Measurements from ENCODE around the gene RASGEF1B. TPM values are rescaled to one million over a fixed set of nuclear protein-coding genes. Genes with fewer than 3 reads are reported as not detected.
"Not testable (repeated sequence)": the region's sequence is repeated elsewhere in the genome, so short reads cannot be mapped to it uniquely, and the experiment has no call there.

The RASGEF1B gene
- total RNA-seq, 4 donors from 2014 or later: 4.0 to 14.7 (median 9.4) TPM

GRCh38 chr4:81482326-81482725, 10.6 kb upstream of the RASGEF1B start:
- ATAC-seq: no peak

GRCh38 chr4:81481151-81481550, 9.4 kb upstream of the RASGEF1B start:
- no peak for TF ChIP-seq CTCF (IDR thresholded peaks at IDR 0.05)
- TF ChIP-seq POLR2A (IDR thresholded peaks at IDR 0.05): no peak
- TF ChIP-seq EP300 (IDR thresholded peaks at IDR 0.05): no peak
- no peaks in the 10 kb centered on the region for H3K36me3 ChIP-seq
- no peak overlapping the region for H3K4me3 ChIP-seq
- H3K4me1 ChIP-seq: no peaks in the 10 kb centered on the region
- no peaks in the 10 kb centered on the region for H3K27me3 ChIP-seq
- WGBS, 2 donors (ENCODE audit: low coverage in 1 of 2): 88 to 92% methylated on average over 3 of the region's 3 CpGs
- no peak overlapping the region for H3K27ac ChIP-seq
- no peak for ATAC-seq
- no peaks in the 10 kb centered on the region for H3K9me3 ChIP-seq

More at GRCh38 chr4:81482326-81482725, 10.6 kb upstream of the RASGEF1B start:
- TF ChIP-seq POLR2AphosphoS5 (IDR thresholded peaks at IDR 0.05): no peak
- TF ChIP-seq EP300 (IDR thresholded peaks at IDR 0.05): no peak
- no peak for TF ChIP-seq POLR2A (IDR thresholded peaks at IDR 0.05)
- TF ChIP-seq CTCF (IDR thresholded peaks at IDR 0.05): no peak
- Histone ChIP-seq H3K4me3 (no peak overlapping the region), H3K27ac (no peak overlapping the region), H3K27me3 (no peaks in the 10 kb centered on the region), H3K36me3 (no peaks in the 10 kb centered on the region), H3K9me3 (no peaks in the 10 kb centered on the region), H3K4me1 (no peaks in the 10 kb centered on the region)
- 62 to 92% methylated on average over 3 of the region's 3 CpGs for WGBS, 2 donors (ENCODE audit: low coverage in 1 of 2)

GRCh38 chr4:81479573-81479972, 7.9 kb upstream of the RASGEF1B start:
- H3K4me1 ChIP-seq, H3K36me3 ChIP-seq, ATAC-seq, H3K27ac ChIP-seq, H3K9me3 ChIP-seq, H3K27me3 ChIP-seq, H3K4me3 ChIP-seq: not testable (repeated sequence)
- WGBS, 2 donors (ENCODE audit: low coverage in 1 of 2): 45 to 71% methylated on average over 2 of the region's 2 CpGs

GRCh38 chr4:81473331-81474265, 1.9 kb upstream of the RASGEF1B start:
- WGBS, 2 donors (ENCODE audit: low coverage in 1 of 2): 83% methylated on average over 5 of the region's 19 CpGs; no CpG with 5 or more reads in 1 of the 2 donors
- H3K4me1 ChIP-seq: peaks cover 0 to 47% (median 3%) of the 10 kb centered on the region in 3 donors
- H3K9me3 ChIP-seq, H3K36me3 ChIP-seq, H3K27me3 ChIP-seq, ATAC-seq, H3K4me3 ChIP-seq: not testable (repeated sequence)
- peak overlapping the region in 2 of 4 donors; percentile 17 to 88 for H3K27ac ChIP-seq
- peak; percentile 21 for TF ChIP-seq POLR2AphosphoS5 (IDR thresholded peaks at IDR 0.05)

- TF ChIP-seq EP300 (IDR thresholded peaks at IDR 0.05) (no peak), POLR2A (IDR thresholded peaks at IDR 0.05) (no peak), POLR2AphosphoS5 (IDR thresholded peaks at IDR 0.05) (no peak), CTCF (IDR thresholded peaks at IDR 0.05) (peak in 1 of 4 experiments; percentile 47)
- Histone ChIP-seq H3K4me3 (peak overlapping the region; percentile 64 to 87), H3K27me3 (no peaks in the 10 kb centered on the region), H3K36me3 (no peaks in the 10 kb centered on the region), H3K9me3 (no peaks in the 10 kb centered on the region), H3K27ac (peak overlapping the region; percentile 2 to 90 (median 86)), H3K4me1 (peaks cover 0 to 47% (median 3%) of the 10 kb centered on the region in 3 donors)
- WGBS, 2 donors (ENCODE audit: low coverage in 1 of 2): 17 to 42% methylated on average over 6 to 9 of the region's 9 CpGs
- peak; percentile 32 for ATAC-seq
These were observed 825 bp upstream of the RASGEF1B start for GRCh38 chr4:81472281-81473182.

All from gastroesophageal sphincter (tissue), 4 donors.